DMS53 treated with DMSO at 0.1 percent for 48 hours (cell line): ENCODE data around the gene CYBRD1.

Source experiments
- DNase-seq: peaks from one replicate; lab custom pipeline; 2025; ENCODE audit not compliant: unreplicated experiment; lab: John Stamatoyannopoulos, UW

CYBRD1 gene

GRCh38 chr2:171598713-171599319 lies 76.5 kb downstream of the CYBRD1 start:
- peak; percentile 83 for DNase-seq

GRCh38 chr2:171600126-171600525 lies 77.9 kb downstream of the CYBRD1 start:
- DNase-seq, result no peak

GRCh38 chr2:171602352-171602751 lies 80.1 kb downstream of the CYBRD1 start:
- DNase-seq, result no peak
